ENCODE measurements around the gene PLCXD1.
"Not testable (repeated sequence)": the region's sequence is repeated elsewhere in the genome, so short reads cannot be mapped to it uniquely, and the experiment has no call there.

The PLCXD1 gene

DNA sequence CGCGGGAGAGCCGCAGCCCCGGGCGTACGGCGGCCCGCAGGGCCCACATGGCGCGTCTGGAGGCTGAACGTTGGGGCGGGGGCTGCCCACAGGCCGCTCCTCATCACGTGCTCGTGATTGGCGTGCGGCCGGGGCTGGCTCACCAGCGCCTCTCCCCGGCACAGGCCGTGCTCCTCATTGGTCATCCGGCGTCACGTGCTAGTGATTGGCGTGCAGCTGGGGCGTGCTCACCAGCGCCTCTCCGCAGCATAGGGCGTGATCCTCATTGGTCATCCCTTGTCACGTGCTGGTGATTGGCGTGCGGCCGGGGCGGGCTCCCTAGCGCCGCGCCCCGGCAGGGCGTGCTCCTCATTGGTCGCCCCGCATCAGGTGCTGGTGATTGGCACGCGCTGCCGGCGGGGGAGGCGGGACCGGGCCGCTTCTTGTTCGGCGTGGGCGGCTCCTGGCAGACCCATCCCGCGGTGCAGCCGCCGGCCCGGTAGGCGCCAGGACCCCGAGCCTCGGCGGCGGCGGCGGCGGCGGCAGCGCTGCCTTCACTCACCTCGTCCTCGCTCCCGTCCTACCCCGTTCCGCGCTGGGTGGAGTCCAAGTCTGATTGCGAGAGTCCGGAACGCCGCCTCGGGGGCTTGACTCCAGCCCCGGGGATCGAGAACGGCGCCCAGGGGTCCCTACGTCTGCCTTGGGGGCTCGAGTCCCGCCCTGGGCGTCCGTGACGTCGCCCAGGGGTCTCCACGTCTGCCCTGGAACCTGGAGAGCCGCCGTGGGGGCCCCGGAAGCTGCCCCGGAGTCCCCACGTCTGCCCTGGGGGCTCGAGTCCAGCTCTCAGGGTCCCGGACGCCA is 37.8 kb downstream of the PLCXD1 start, which contains the start of gene GTPBP6:
Gene GTPBP6 (minus strand): TSS at position 58 of the 840 bp plus-strand sequence. CDS start 9 bp downstream, at position 49.
- no peak for DNase-seq

DNA sequence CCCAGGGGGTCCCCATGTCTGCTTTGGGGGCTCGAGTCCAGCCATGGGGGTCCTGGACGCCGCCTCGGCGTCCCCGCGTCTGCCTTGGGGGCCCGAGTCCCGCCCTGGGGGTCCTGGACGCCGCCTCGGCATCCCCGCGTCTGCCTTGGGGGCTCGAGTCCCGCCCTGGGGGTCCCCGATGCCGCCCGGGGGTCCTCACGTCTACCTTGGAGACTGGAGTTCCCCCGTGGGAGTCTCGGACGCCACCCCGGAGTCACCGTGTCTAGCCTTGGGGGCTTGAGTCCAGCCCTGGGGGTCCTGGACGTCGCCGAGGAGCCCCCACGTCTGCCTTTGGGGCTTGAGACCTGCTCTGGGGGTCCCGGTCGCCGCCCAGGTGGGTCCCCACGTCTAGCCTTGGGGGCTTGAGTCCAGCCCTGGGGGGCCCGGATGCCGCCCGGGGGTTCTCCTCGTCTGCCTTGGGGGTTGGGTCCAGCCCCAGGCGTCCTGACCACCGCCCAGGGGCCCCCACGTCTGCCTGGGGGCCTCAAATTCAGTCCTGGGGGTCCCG is 38.5 kb downstream of the PLCXD1 start:
- no peak for DNase-seq

- no peak for DNase-seq
Observed at GRCh38 chrX:320126-320783, 39.1 kb downstream of the PLCXD1 start.

DNA sequence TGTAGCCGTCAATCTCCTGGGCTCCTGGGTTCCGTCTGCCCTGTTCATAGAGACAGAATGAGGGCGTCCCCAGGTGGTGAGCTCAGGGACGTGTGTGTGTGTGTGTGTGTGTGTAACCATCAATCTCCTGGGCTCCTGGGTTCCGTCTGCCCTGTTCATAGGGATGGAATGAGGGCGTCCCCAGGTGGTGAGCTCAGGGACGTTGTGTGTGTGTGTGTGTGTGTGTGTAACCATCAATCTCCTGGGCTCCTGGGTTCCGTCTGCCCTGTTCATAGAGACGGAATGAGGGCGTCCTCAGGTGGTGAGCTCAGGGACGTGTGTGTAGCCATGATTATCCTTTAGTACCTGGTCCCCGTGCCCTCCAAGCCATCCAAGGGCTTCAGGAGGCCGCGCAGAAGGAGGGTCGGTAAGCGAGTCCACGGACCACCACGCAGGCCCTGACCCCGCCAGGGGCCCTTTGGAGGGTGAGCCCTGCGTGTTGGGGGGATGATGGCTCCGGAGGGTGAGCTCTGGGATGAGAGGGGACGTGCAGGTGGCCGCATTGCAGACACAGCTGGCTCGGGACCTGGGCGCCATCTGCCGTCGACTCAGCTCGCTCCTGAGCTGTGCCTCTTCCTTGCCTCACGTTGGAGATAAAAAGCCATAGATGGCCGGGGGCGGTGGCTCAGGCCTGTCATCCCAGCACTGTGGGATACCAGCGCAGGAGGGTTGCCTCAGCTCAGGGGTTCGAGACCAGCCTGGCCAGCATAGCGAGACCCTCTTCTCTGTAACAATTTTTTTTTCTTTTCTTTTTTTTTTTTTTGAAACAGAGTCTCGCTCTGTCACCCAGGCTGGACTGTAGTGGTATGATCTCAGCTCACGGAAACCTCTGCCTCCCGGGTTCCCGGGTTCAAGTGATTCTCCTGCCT is 42.8 kb downstream of the PLCXD1 start:
- DNase-seq = no peak

- not testable (repeated sequence) for DNase-seq
Observed at GRCh38 chrX:324664-325063, 43.5 kb downstream of the PLCXD1 start.

GRCh38 chrX:327660-328126 is 46.5 kb downstream of the PLCXD1 start:
- no peak for DNase-seq

DNA sequence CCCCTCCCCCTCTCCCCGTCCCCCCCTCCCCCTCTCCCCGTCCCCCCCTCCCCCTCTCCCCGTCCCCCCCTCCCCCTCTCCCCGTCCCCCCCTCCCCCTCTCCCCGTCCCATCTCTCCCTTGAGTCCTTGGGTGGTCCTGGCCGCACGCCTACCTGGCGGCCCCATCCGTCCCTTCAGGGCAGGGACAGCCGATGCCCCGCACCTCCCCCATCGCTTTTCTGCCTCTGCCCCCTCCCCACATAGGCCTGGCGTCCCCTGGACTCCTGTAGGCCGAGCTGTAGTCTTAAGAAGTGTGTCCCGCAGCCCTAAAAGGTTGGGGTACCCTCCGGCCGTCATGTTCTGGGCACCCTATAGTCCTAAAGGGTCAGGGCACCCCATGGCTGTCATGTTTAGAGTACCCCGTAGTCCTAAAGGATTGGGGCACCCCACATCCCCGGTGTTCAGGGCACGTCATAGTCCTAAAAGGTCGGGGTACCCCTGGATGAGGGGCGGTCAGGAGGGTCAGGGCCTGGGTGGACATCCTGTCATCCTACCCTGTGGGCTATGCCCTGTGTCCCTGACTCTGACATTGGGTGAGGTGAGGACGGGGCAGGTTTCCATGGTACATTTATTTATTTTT is 48.2 kb downstream of the PLCXD1 start:
- no peak for DNase-seq

GRCh38 chrX:330141-330725 is 49.1 kb downstream of the PLCXD1 start:
- DNase-seq = not testable (repeated sequence)

- DNase-seq = no peak
Observed at GRCh38 chrX:330726-331150, 49.6 kb downstream of the PLCXD1 start.

DNA sequence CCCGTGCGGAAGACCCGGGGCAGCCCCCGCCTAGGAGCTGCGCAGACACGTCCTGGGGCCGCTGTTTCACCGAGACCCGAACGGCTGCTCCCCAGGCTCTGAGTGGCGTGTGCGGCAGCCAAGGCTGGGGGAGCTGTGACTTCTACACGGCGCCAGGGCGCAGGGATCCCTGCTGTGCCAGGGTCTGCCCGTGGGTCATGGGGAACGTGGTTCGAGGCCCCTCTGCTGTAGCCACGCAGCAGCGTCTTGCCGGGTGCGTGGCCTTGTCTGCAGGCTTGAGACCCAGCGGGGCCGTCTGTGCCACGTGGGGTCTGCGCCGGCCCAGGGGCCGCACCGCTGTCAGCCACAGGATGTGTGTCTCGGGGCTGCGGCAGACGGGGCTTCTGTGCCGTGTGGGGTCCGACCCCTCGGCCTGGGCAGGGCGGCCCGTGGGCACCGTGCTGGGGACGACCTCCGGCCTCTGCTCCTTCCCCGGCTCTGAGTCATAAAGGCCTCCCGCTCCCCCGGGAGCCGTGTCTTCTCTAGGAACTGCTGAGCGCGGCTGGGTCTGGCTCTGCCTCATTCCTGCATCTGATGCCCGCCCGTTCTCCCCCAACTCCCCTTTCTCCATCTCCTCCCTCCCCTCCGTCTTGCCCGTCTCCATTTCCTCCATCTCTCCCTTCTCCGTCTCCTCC is 50.1 kb downstream of the PLCXD1 start:
- DNase-seq = peak; percentile 14

GRCh38 chrX:331825-332495 is 50.8 kb downstream of the PLCXD1 start:
- DNase-seq = no peak

GRCh38 chrX:332496-332860 is 51.3 kb downstream of the PLCXD1 start:
- DNase-seq = no peak

DNA sequence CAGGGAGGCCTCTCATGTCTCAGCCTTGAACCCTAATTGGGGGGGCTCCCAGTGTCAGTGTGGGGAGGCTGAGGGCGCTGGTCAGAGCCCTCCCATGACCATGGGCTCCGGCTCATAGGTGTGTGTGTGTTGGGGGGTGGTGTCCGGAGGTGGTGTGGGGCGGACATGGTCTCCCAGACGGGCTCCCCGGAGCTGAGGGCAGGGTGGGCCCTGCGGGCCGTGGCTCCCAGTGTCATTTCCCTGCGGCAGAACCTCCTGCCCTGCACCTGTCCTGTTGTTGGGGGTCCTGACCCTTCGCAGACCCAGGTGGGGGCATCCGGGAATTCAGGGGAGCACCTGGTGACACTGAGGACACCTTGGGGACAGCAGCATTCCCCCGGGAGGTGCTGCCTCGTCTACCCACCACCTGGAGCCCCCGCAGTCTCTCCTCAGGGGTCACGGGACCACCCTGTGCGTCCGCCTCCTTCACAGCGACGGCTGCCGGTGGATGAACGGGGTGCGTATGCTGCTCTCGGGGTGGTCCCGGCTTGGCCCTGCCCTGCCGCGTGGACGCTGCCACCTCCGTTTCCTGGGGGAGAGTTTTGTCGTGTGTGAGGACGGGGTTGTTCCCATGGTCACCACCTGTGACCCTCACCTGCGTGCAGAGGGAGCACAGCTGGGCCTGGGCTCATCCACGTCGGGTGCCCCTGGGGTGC is 51.9 kb downstream of the PLCXD1 start:
- DNase-seq = no peak

GRCh38 chrX:333611-334311 is 52.6 kb downstream of the PLCXD1 start:
- no peak for DNase-seq

- no peak for DNase-seq
Observed at GRCh38 chrX:334331-334891, 53.2 kb downstream of the PLCXD1 start.

- no peak for DNase-seq
Observed at GRCh38 chrX:334971-335757, 54.0 kb downstream of the PLCXD1 start.

DNA sequence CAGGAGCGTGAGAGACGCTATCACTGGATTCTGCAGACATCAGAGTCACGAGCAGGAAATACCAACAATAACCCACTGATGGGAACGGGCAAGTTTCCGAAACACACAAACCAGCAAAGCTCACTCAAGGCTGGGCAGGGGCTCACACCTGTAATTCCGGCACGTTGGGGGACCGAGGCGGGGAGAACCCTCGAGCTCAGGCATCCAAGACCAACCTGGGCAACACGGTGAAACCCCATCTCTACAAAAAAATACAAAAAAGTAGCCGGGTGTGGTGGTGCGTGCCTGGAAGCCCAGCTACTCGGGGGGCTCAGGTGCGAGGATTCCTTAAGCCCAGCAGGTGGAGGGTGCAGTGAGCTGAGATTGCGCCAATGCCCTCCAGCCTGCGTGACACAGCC is 54.6 kb downstream of the PLCXD1 start:
- no peak for DNase-seq

GRCh38 chrX:336227-336626 is 55.0 kb downstream of the PLCXD1 start:
- DNase-seq = no peak
